Astrocyte (in vitro differentiated cells and primary cell): ENCODE data around the gene RENBP.

Source experiments
- EZH2 ChIP-seq: IDR thresholded peaks from 2 replicates; pipeline ENCODE4 v1.6.1; 2012; ENCODE audit warnings: mild to moderate bottlenecking, low read length, inconsistent platforms; ENCODE audit not compliant: insufficient read depth
- TF ChIP-seq, protein P1 (sequence below): IDR thresholded peaks from 2 replicates; pipeline ENCODE4 v1.5.1; 2011; ENCODE audit warnings: low read depth, mild to moderate bottlenecking, inconsistent platforms, low read length, moderate library complexity; ENCODE audit not compliant: insufficient read depth

GRCh38 chrX:153953892-153954557 is 9.6 kb upstream of the RENBP start:
- TF ChIP-seq, protein P1, sequence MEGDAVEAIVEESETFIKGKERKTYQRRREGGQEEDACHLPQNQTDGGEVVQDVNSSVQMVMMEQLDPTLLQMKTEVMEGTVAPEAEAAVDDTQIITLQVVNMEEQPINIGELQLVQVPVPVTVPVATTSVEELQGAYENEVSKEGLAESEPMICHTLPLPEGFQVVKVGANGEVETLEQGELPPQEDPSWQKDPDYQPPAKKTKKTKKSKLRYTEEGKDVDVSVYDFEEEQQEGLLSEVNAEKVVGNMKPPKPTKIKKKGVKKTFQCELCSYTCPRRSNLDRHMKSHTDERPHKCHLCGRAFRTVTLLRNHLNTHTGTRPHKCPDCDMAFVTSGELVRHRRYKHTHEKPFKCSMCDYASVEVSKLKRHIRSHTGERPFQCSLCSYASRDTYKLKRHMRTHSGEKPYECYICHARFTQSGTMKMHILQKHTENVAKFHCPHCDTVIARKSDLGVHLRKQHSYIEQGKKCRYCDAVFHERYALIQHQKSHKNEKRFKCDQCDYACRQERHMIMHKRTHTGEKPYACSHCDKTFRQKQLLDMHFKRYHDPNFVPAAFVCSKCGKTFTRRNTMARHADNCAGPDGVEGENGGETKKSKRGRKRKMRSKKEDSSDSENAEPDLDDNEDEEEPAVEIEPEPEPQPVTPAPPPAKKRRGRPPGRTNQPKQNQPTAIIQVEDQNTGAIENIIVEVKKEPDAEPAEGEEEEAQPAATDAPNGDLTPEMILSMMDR, result no peak
- no peak for TF ChIP-seq EZH2
